PFSK-1 (cell line): Measurements from ENCODE around the gene KIF17.

Source experiments
- FOXP2 ChIP-seq: optimal IDR thresholded peaks from 2 replicates; pipeline ENCODE3; 2011; ENCODE audit warnings: borderline replicate concordance, control low read depth, inconsistent platforms; ENCODE audit not compliant: insufficient read depth; ENCODE audit errors: extremely low read length, extremely low read depth
- POLR2AphosphoS5 ChIP-seq: IDR thresholded peaks from 2 replicates; pipeline ENCODE4 v1.6.1; 2012; ENCODE audit warnings: low read depth, mild to moderate bottlenecking, control low read depth, low read length, moderate library complexity
- SIN3A ChIP-seq: IDR thresholded peaks from 2 replicates; pipeline ENCODE4 v1.6.1; 2012; ENCODE audit warnings: mild to moderate bottlenecking, low read length, moderate library complexity, borderline replicate concordance; ENCODE audit not compliant: insufficient read depth
- TAF1 ChIP-seq: IDR thresholded peaks from 2 replicates; pipeline ENCODE4 v1.6.1; 2012; ENCODE audit warnings: low read length, control low read depth, borderline replicate concordance; ENCODE audit not compliant: insufficient read depth
- TF ChIP-seq, protein P1 (sequence below), 2 experiments: IDR thresholded peaks; 2 replicates each; pipeline versions ENCODE4 v1.6.1 to v1.8.0; 2011 to 2012; ENCODE audit warnings: low read depth in 2 of 2, low read length in 2 of 2, control low read depth in 1 of 2, inconsistent platforms in 1 of 2, mild to moderate bottlenecking in 1 of 2, moderate library complexity in 1 of 2; ENCODE audit not compliant: insufficient read depth in 1 of 2

KIF17 gene

DNA sequence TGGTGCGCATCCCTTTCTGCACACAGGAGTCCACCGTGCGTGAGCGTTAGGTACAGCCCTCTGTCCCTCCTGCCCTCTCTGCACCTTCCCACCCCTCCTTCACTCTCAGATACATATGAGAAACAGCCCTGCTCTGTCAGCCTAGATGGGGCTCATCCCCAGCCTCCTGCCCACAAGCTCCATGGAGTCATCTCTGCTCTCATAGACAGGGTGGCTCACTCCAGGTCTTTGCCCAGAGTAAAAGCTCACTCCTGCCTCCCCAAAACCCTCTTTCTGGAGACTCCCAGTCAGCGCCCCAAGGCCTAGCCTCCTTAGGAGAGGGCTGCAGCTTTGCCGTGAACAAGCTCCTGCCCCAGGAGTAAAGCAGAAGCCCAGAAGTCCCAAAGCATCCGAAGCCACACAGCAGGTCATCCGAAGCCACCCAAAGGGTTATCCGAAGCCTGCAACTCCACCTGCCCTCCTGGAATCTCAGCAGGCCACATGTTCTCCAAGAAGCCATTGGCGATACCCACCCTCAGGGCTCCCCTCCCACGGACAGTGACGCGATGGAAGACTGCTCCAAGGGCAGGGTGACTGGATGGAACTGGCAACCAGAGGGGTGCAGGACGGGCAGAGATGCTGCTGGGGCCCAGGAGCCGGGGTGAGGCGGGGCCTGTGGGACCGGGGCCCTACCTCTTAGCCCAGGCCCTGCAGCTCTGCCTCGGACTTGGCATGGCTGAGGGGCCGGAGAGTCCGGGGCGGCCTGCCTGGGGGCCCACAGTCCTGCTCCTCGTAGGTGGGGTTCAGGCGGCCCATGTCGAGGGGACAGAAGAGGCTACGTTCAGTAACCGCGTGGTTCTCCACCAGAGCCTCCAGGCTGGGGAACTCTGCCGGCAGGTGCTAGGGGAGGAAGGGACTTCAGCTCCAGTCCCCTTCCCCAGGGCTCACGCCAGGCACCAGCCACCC, 3.6 kb upstream of the KIF17 start:
- no peak for TF ChIP-seq SIN3A
- no peak for TF ChIP-seq TAF1
- no peak for TF ChIP-seq POLR2AphosphoS5
- TF ChIP-seq, protein P1, sequence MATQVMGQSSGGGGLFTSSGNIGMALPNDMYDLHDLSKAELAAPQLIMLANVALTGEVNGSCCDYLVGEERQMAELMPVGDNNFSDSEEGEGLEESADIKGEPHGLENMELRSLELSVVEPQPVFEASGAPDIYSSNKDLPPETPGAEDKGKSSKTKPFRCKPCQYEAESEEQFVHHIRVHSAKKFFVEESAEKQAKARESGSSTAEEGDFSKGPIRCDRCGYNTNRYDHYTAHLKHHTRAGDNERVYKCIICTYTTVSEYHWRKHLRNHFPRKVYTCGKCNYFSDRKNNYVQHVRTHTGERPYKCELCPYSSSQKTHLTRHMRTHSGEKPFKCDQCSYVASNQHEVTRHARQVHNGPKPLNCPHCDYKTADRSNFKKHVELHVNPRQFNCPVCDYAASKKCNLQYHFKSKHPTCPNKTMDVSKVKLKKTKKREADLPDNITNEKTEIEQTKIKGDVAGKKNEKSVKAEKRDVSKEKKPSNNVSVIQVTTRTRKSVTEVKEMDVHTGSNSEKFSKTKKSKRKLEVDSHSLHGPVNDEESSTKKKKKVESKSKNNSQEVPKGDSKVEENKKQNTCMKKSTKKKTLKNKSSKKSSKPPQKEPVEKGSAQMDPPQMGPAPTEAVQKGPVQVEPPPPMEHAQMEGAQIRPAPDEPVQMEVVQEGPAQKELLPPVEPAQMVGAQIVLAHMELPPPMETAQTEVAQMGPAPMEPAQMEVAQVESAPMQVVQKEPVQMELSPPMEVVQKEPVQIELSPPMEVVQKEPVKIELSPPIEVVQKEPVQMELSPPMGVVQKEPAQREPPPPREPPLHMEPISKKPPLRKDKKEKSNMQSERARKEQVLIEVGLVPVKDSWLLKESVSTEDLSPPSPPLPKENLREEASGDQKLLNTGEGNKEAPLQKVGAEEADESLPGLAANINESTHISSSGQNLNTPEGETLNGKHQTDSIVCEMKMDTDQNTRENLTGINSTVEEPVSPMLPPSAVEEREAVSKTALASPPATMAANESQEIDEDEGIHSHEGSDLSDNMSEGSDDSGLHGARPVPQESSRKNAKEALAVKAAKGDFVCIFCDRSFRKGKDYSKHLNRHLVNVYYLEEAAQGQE (IDR thresholded peaks at IDR 0.05; ENCODE audit: insufficient read depth in 1 of 2, low read depth in 2 of 2, low read length in 2 of 2) = no peak
- no peak for TF ChIP-seq FOXP2

DNA sequence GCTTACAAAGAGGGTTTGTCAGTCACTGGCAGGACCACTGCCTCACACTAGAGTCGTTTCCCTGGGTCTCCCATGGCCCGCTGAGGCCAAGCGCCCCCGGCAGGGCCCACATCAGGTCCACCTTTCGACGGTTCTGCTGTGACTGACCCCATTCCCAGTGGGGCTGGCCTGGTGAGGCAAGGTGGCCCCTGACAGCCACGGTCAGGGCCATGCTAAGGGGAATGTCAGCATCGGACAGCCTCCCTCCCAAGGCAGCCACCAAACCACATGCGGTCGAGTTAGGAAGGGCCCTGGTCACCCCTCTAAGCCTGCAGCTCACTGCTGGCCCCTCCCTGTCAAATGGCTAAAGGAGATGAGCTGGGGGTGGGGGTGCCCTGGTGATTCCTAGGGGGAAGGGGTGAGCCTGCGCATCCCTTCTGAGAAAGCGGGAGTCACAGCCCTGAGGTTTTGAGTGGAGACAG, 2.9 kb upstream of the KIF17 start:
- no peak for TF ChIP-seq POLR2AphosphoS5
- no peak for TF ChIP-seq TAF1
- TF ChIP-seq FOXP2 = no peak

DNA sequence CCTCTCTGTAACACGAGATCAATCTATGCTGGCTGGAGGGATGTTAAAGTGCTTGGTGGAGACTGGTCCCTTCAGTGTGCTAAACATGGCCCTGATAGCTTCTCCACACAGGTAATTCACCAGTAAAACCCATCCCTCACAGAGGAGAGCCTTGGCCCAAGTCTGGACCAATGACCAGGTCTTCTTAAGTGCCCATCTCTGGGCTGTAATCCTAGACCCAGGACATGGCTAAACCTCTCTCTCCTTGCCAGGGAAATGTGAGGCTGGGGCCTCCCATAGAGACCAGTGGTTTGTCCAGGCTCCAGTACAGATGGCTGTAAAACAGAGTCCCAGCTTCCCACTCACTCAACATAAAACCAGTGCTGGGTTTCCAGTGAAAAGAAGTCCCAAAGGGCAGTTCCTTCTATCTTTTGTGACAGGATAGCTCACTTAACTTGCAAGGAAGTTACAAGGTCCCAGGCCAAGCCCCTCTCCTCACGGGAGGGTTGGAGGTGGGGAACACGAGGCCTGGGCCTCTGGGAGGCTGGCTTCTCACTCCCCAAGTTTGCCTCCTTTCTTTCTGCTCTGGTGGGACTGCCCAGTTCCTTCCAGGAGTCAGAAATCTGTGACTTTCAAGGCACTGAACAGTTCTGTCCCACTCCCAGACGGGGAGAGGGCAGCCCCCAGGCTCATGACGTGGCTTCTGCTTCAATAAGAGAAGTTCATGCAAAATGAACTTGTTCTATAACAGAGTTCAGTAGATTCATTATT, 2.2 kb upstream of the KIF17 start:
- TF ChIP-seq TAF1 (no peak), SIN3A (no peak), FOXP2 (no peak), POLR2AphosphoS5 (no peak)
- TF ChIP-seq, protein P1 (IDR thresholded peaks at IDR 0.05; ENCODE audit: insufficient read depth in 1 of 2, low read depth in 2 of 2, low read length in 2 of 2) = no peak

DNA sequence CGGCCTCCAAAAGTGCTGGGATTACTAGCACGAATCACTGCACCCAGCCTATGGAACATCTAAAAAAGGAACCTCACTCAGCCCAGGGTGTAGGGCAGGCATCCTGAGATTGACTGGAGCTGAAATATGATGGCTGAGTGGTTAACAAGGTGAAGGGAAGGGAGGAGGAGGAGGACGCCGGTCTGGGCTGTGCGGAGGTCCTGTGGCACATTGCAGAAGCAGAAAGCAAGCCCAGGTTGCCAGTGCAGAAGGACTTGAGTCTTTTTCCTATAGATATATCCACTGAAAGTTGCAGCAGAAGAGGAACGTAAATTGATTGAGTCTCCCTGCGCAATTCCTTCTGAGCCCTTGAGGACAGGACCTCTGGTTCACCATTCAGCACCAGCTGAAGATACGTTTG, 1.5 kb upstream of the KIF17 start:
- TF ChIP-seq TAF1 = no peak
- TF ChIP-seq FOXP2 = no peak
- no peak for TF ChIP-seq SIN3A
- TF ChIP-seq POLR2AphosphoS5 = no peak
- TF ChIP-seq, protein P1 (IDR thresholded peaks at IDR 0.05; ENCODE audit: insufficient read depth in 1 of 2, low read depth in 2 of 2, low read length in 2 of 2) = no peak

DNA sequence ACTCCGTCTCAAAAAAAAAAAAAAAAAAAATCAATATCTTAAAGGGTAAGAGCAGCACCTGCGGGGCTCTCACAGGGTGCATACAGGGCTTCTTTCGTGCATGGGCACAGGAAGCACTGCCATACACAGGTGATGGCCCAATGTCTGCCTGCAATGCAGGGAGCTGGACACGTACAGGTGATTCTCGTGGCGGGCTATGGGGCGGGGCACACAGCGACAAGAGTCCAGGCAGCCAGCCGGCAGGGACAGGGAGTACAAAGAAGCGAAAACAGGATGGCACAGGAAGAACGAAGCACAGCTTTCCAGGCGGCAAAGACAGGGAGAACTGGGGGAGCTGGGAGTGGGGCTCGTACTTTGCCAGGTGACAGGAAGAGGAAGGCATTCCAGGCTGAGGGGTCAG, 1.6 kb downstream of the KIF17 start:
- TF ChIP-seq FOXP2 = no peak
- TF ChIP-seq POLR2AphosphoS5 = no peak
- TF ChIP-seq, protein P1 (IDR thresholded peaks at IDR 0.05; ENCODE audit: insufficient read depth in 1 of 2, low read depth in 2 of 2, low read length in 2 of 2) = no peak
- no peak for TF ChIP-seq SIN3A
- no peak for TF ChIP-seq TAF1
